GM23338 (cell line): ENCODE data around the gene SUPT5H. TPM values are rescaled to one million over a fixed set of nuclear protein-coding genes. Genes with fewer than 3 reads are reported as not detected.

Experiments
- ATAC-seq: fragments of 200-7000 bp; cut with Tn5 transposase; 3 replicates; pipeline ENCODE4 v1.9.1; 2020
- DNase-seq: peaks from one replicate; pipeline ENCODE4 v3.0.0-alpha.2; 2015; ENCODE audit warnings: low spot score
- H2AFZ ChIP-seq: fragments of 200-600 bp; sonication (generic); 2 replicates; pipeline ENCODE4 v1.8.0; 2016; ENCODE audit warnings: antibody characterized with exemption, mild to moderate bottlenecking, moderate library complexity
- H3F3A ChIP-seq: fragments of 200-600 bp; sonication (generic); replicated peaks from 2 replicates; pipeline ENCODE4 v1.8.0; 2017; ENCODE audit warnings: antibody characterized with exemption, mixed run types, low read depth
- H3K27ac ChIP-seq: fragments of 200-600 bp; sonication (generic); 2 replicates; pipeline ENCODE4 v1.6.1; 2016; ENCODE audit warnings: low read depth
- H3K27me3 ChIP-seq: fragments of 200-600 bp; sonication (generic); 2 replicates; pipeline ENCODE4 v1.8.0; 2016; ENCODE audit warnings: mild to moderate bottlenecking, mixed run types, moderate library complexity; ENCODE audit not compliant: insufficient read depth
- H3K36me3 ChIP-seq: fragments of 200-600 bp; sonication (generic); 2 replicates; pipeline ENCODE4 v1.8.0; 2016; ENCODE audit warnings: mild to moderate bottlenecking; ENCODE audit not compliant: insufficient read depth
- H3K4me1 ChIP-seq: fragments of 200-600 bp; sonication (generic); 2 replicates; pipeline ENCODE4 v1.8.0; 2016; ENCODE audit warnings: mild to moderate bottlenecking, moderate library complexity; ENCODE audit not compliant: insufficient read depth
- H3K4me2 ChIP-seq: fragments of 200-600 bp; sonication (generic); 2 replicates; pipeline ENCODE4 v1.7.1; 2017; ENCODE audit warnings: mixed run types
- H3K4me3 ChIP-seq: fragments of 200-600 bp; sonication (generic); 2 replicates; pipeline ENCODE4 v1.6.1; 2016; ENCODE audit warnings: mixed run types
- H3K79me2 ChIP-seq: fragments of 200-600 bp; sonication (generic); replicated peaks from 2 replicates; pipeline ENCODE4 v1.8.0; 2017; ENCODE audit warnings: mild to moderate bottlenecking; ENCODE audit not compliant: insufficient read depth
- H3K9me2 ChIP-seq: fragments of 200-600 bp; sonication (generic); 2 replicates; pipeline ENCODE4 v1.8.0; 2017; ENCODE audit not compliant: insufficient read depth
- H4K20me1 ChIP-seq: fragments of 200-600 bp; sonication (generic); replicated peaks from 2 replicates; pipeline ENCODE4 v1.8.0; 2017; ENCODE audit warnings: mild to moderate bottlenecking; ENCODE audit not compliant: insufficient read depth
- H3K27ac Mint-ChIP-seq: 2 replicates; pipeline ENCODE4 v1.8.0; 2020; ENCODE audit warnings: inconsistent platforms, mild to moderate bottlenecking, moderate library complexity, mixed read lengths
- H3K27me3 Mint-ChIP-seq: 3 replicates; pipeline ENCODE4 v1.8.0; 2022; ENCODE audit warnings: low read depth, mild to moderate bottlenecking, moderate library complexity, mixed read lengths, inconsistent platforms; ENCODE audit not compliant: insufficient read depth, poor library complexity
- H3K36me3 Mint-ChIP-seq: 3 replicates; pipeline ENCODE4 v1.8.0; 2021; ENCODE audit warnings: low read depth, mild to moderate bottlenecking, inconsistent platforms, moderate library complexity, mixed read lengths
- H3K4me1 Mint-ChIP-seq: 3 replicates; pipeline ENCODE4 v1.8.0; 2020; ENCODE audit warnings: mild to moderate bottlenecking, inconsistent platforms, mixed read lengths
- H3K4me3 Mint-ChIP-seq: 3 replicates; pipeline ENCODE4 v1.8.0; 2021; ENCODE audit warnings: moderate library complexity, mild to moderate bottlenecking, inconsistent platforms, mixed read lengths
- H3K9me3 Mint-ChIP-seq: 3 replicates; pipeline ENCODE4 v1.8.0; 2020; ENCODE audit warnings: moderate library complexity, mild to moderate bottlenecking, inconsistent platforms, mixed read lengths
- CREB1 ChIP-seq: fragments of 250-450 bp; sonication (Bioruptor Pico); IDR thresholded peaks from 2 replicates; pipeline ENCODE4 v1.5.0; 2020; ENCODE audit warnings: low read depth, mild to moderate bottlenecking, moderate library complexity
- CTCF ChIP-seq, 2 experiments: fragments of 200-600 bp in 1 of 2; sonication (generic) in 1 of 2; conservative IDR thresholded peaks; 2 replicates each; pipeline versions ENCODE4 v1.5.1 to v1.6.1; 2016 to 2017; ENCODE audit warnings: antibody characterized with exemption in 2 of 2, low read depth in 2 of 2, mild to moderate bottlenecking in 2 of 2, moderate library complexity in 1 of 2
- ETS1 ChIP-seq: IDR thresholded peaks from 2 replicates; pipeline ENCODE4 v1.6.1; 2016; ENCODE audit warnings: antibody characterized with exemption
- EZH2 ChIP-seq: fragments of 200-600 bp; sonication (generic); IDR thresholded peaks from one replicate; pipeline ENCODE4 v1.8.0; 2017; ENCODE audit warnings: antibody characterized with exemption, mild to moderate bottlenecking, low read depth; ENCODE audit not compliant: unreplicated experiment
- EZH2phosphoT487 ChIP-seq: fragments of 200-600 bp; sonication (generic); IDR thresholded peaks from one replicate; pipeline ENCODE4 v1.8.1; 2018; ENCODE audit warnings: antibody characterized with exemption; ENCODE audit not compliant: unreplicated experiment
- JUNB ChIP-seq: IDR thresholded peaks from one replicate; pipeline ENCODE4 v1.6.1; 2016; ENCODE audit warnings: antibody characterized with exemption; ENCODE audit not compliant: unreplicated experiment
- NANOG ChIP-seq: IDR thresholded peaks from 2 replicates; pipeline ENCODE4 v1.6.1; 2016; ENCODE audit warnings: antibody characterized with exemption, borderline replicate concordance
- POLR2AphosphoS5 ChIP-seq: IDR thresholded peaks from 2 replicates; pipeline ENCODE4 v1.6.1; 2016; ENCODE audit warnings: antibody characterized with exemption, low read depth
- REST ChIP-seq: IDR thresholded peaks from one replicate; pipeline ENCODE4 v1.6.1; 2018; ENCODE audit warnings: antibody characterized with exemption; ENCODE audit not compliant: unreplicated experiment
- STAT1 ChIP-seq: IDR thresholded peaks from one replicate; pipeline ENCODE4 v1.6.1; 2016; ENCODE audit warnings: antibody characterized with exemption; ENCODE audit not compliant: unreplicated experiment
- ZNF114 ChIP-seq: fragments of 250-450 bp; sonication (Bioruptor Pico); IDR thresholded peaks from 2 replicates; pipeline ENCODE4 v1.5.0; 2020; ENCODE audit warnings: mild to moderate bottlenecking, moderate library complexity
- ZNF331 ChIP-seq: fragments of 250-450 bp; sonication (Bioruptor Pico); IDR thresholded peaks from 2 replicates; pipeline ENCODE4 v1.5.0; 2020; ENCODE audit warnings: low read depth, mild to moderate bottlenecking, moderate library complexity
- ZNF462 ChIP-seq: fragments of 250-450 bp; sonication (Bioruptor Pico); IDR thresholded peaks from 2 replicates; pipeline ENCODE4 v1.5.0; 2020; ENCODE audit warnings: mild to moderate bottlenecking, moderate library complexity
- polyA plus RNA-seq: library from polyadenylated mRNA; unstranded; fragments of >200 nt; fragmentation: Nextera tagmentation; extraction: Ambion mirVana; gene quantifications from 2 replicates; pipeline ENCODE4 v1.2.1, GENCODE V29; 2016
- total RNA-seq: library from RNA; depleted of rRNA; stranded (reverse); fragments of >200 nt; shearing (Covaris generic); gene quantifications from 2 replicates; pipeline ENCODE4 v1.2.3, GENCODE V29; 2014

Gene SUPT5H
- total and polyA plus RNA-seq, 2 experiments from 2014 or later, result 108 to 150 TPM

- Mint-ChIP-seq H3K36me3 (peaks cover 17% of the 10 kb centered on the region; the same call in 2 of the 3 replicates), H3K9me3 (peaks cover 4% of the 10 kb centered on the region; the same call in 2 of the 3 replicates), H3K27ac (peak overlapping the region; percentile 89), H3K4me3 (peak overlapping the region; percentile 94), H3K4me1 (peaks cover 52% of the 10 kb centered on the region), H3K27me3 (peaks cover 43% of the 10 kb centered on the region)
- Histone ChIP-seq H3K9me2 (no peaks in the 10 kb centered on the region), H3F3A (peaks cover 39% of the 10 kb centered on the region), H3K27me3 (no peaks in the 10 kb centered on the region), H3K79me2 (peaks cover 24% of the 10 kb centered on the region), H2AFZ (no peak overlapping the region), H4K20me1 (peaks cover 4% of the 10 kb centered on the region; the same call in 1 of the 2 replicates), H3K36me3 (no peaks in the 10 kb centered on the region), H3K4me1 (peaks cover 55% of the 10 kb centered on the region), H3K4me3 (peak overlapping the region; percentile 99), H3K4me2 (peak overlapping the region; percentile 91), H3K27ac (peak overlapping the region; percentile 93)
- TF ChIP-seq CTCF (conservative IDR thresholded peaks at IDR 0.05; ENCODE audit: low read depth in 2 of 2), result no peak
- TF ChIP-seq CREB1 (CRISPR knock-in tag), result no peak
- TF ChIP-seq EZH2phosphoT487, result no peak
- no peak for TF ChIP-seq EZH2
- TF ChIP-seq STAT1, result no peak
- TF ChIP-seq ZNF331 (CRISPR knock-in tag), result no peak
- no peak for TF ChIP-seq ETS1
- TF ChIP-seq NANOG, result no peak
- no peak for TF ChIP-seq ZNF114 (CRISPR knock-in tag)
- no peak for TF ChIP-seq ZNF462 (CRISPR knock-in tag)
- TF ChIP-seq JUNB, result no peak
- TF ChIP-seq POLR2AphosphoS5, result no peak
- no peak for TF ChIP-seq REST
- ATAC-seq (no peak), DNase-seq (no peak)
Observed at GRCh38 chr19:39408392-39409207, 36.8 kb upstream of the SUPT5H start.
